Measurements from ENCODE around the gene SLC25A24. TPM values are rescaled to one million over a fixed set of nuclear protein-coding genes. Genes with fewer than 3 reads are reported as not detected.

The SLC25A24 gene
- total RNA-seq, 1 donor from 2014 or later, result 1.6 TPM

GRCh38 chr1:108109295-108109973 lies 90.7 kb downstream of the SLC25A24 start:
- ATAC-seq, result no peak

GRCh38 chr1:108108119-108108518 lies 92.0 kb downstream of the SLC25A24 start:
- ATAC-seq, result no peak
- no peak for DNase-seq (ENCODE audit: low spot score)

More at GRCh38 chr1:108109295-108109973, 90.7 kb downstream of the SLC25A24 start:
- no peak for DNase-seq (ENCODE audit: low spot score)

- ATAC-seq (no peak), DNase-seq (ENCODE audit: low spot score) (no peak)
Measured at GRCh38 chr1:108107658-108108057, 92.5 kb downstream of the SLC25A24 start.

- no peak for DNase-seq (ENCODE audit: low spot score)
- no peak for ATAC-seq
Measured at GRCh38 chr1:108106775-108107174, 93.4 kb downstream of the SLC25A24 start.

GRCh38 chr1:108100148-108100547 lies 100.0 kb downstream of the SLC25A24 start:
- ATAC-seq, result no peak
- no peak for DNase-seq (ENCODE audit: low spot score)

GRCh38 chr1:108097018-108097417 lies 103.1 kb downstream of the SLC25A24 start:
- no peak for ATAC-seq

GRCh38 chr1:108096089-108096488 lies 104.1 kb downstream of the SLC25A24 start:
- no peak for ATAC-seq
- no peak for DNase-seq (ENCODE audit: low spot score)

More at GRCh38 chr1:108097018-108097417, 103.1 kb downstream of the SLC25A24 start:
- DNase-seq (ENCODE audit: low spot score), result no peak

GRCh38 chr1:108089477-108089876 lies 110.7 kb downstream of the SLC25A24 start:
- no peak for DNase-seq (ENCODE audit: low spot score)

GRCh38 chr1:108085628-108086027 lies 114.5 kb downstream of the SLC25A24 start:
- ATAC-seq (no peak), DNase-seq (ENCODE audit: low spot score) (no peak)

More at GRCh38 chr1:108089477-108089876, 110.7 kb downstream of the SLC25A24 start:
- ATAC-seq, result no peak

- ATAC-seq, result no peak
- no peak for DNase-seq (ENCODE audit: low spot score)
Measured at GRCh38 chr1:108084866-108085477, 115.2 kb downstream of the SLC25A24 start.

Other genes with a start within 250 kb of the SLC25A24 start
- gene VAV3, start 235.2 kb downstream of the SLC25A24 start, total RNA-seq, result 0.86 TPM
- not detected for gene NBPF4, start 43.7 kb upstream of the SLC25A24 start, total RNA-seq
- gene NBPF6, start 250.0 kb upstream of the SLC25A24 start, total RNA-seq, result not detected

Measured in left lobe of liver (tissue), 2 donors.